Fibroblast of the aortic adventitia (primary cell): ENCODE data around the gene UBE2B. TPM values are rescaled to one million over a fixed set of nuclear protein-coding genes. Genes with fewer than 3 reads are reported as not detected.
"Not testable (repeated sequence)": the region's sequence is repeated elsewhere in the genome, so short reads cannot be mapped to it uniquely, and the experiment has no call there.

ENCODE experiments used
- DNase-seq: peaks from one replicate; pipeline ENCODE4 v3.0.0-alpha.2; 2010; ENCODE audit warnings: low read depth
- H3K4me3 ChIP-seq: 2 replicates; pipeline ENCODE4 v1.5.1; 2011; ENCODE audit warnings: low read depth, mild to moderate bottlenecking, control low read depth, low read length, moderate library complexity
- CTCF ChIP-seq: IDR thresholded peaks from 2 replicates; pipeline ENCODE4 v1.5.1; 2011; ENCODE audit warnings: mild to moderate bottlenecking, low read length, control low read depth, inconsistent platforms; ENCODE audit not compliant: insufficient read depth
- total RNA-seq: library from RNA; depleted of rRNA; stranded (reverse); fragments of >200 nt; gene quantifications from 2 replicates; pipeline ENCODE4 v1.2.3, GENCODE V29; 2012; ENCODE audit warnings: low replicate concordance

UBE2B gene
- total RNA-seq, 1 donor: 49.1 TPM

GRCh38 chr5:134417707-134418106 is 46.3 kb downstream of the UBE2B start:
- TF ChIP-seq CTCF: no peak
- no peak for DNase-seq
- H3K4me3 ChIP-seq: no peak overlapping the region

- no peak for TF ChIP-seq CTCF
- no peak for DNase-seq
- H3K4me3 ChIP-seq: no peak overlapping the region
These were observed 47.6 kb downstream of the UBE2B start for GRCh38 chr5:134418958-134419357.

- TF ChIP-seq CTCF: no peak
- no peak overlapping the region for H3K4me3 ChIP-seq
- DNase-seq: peak; percentile 22
These were observed 49.0 kb downstream of the UBE2B start for GRCh38 chr5:134420343-134420742.

- not testable (repeated sequence) for DNase-seq, H3K4me3 ChIP-seq
These were observed 49.7 kb downstream of the UBE2B start for GRCh38 chr5:134421038-134421437.

- TF ChIP-seq CTCF: no peak
- no peak overlapping the region for H3K4me3 ChIP-seq
- no peak for DNase-seq
These were observed 51.5 kb downstream of the UBE2B start for GRCh38 chr5:134422791-134423365.

GRCh38 chr5:134423376-134423775 is 52.0 kb downstream of the UBE2B start:
- H3K4me3 ChIP-seq: no peak overlapping the region
- no peak for DNase-seq
- TF ChIP-seq CTCF: no peak

DNA sequence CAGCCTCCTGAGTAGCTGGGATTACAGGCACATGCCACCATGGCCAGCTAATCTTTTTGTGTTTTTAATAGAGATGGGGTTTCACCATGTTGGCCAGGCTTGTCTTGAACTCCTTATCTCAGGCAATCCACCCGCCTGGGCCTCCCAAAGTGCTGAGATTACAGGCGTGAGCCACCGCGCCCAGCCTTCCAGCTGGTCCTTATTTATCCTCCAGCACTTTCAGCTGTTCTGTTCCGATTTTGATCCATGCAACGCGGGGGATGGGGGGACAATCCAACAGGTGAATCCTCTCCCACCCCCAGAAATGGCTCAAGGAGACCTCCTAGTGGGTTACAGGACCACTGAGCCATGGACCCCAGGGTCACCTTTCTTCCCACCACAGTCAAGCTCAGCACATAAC is 55.0 kb downstream of the UBE2B start:
- no peak for TF ChIP-seq CTCF
- no peak for DNase-seq
- no peak overlapping the region for H3K4me3 ChIP-seq
